GM12872 (cell line): ENCODE results near the gene PRSS53.

Experiments used
- TF ChIP-seq, protein P1 (sequence below): IDR thresholded peaks from 3 replicates; pipeline ENCODE4 v1.5.1; 2011; ENCODE audit warnings: low read depth, mild to moderate bottlenecking, low read length, moderate library complexity; ENCODE audit not compliant: insufficient read depth

The PRSS53 gene

DNA sequence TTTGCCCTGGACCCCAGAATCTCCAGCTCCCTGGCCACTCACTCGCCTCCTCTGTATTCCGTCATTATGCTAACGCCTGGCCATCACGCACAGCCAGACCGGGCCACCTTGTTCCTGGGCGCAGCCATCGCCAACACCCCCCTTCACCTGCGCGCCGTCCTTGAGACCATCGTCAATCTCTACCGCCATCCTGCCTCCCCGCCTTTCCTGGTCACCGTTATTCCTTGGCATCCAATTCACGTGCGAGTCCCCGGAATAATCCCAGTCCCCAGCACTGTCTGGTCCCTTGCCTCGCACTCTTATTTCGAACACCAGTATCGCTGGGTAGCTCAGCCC is 5.3 kb upstream of the PRSS53 start:
- TF ChIP-seq, protein P1, sequence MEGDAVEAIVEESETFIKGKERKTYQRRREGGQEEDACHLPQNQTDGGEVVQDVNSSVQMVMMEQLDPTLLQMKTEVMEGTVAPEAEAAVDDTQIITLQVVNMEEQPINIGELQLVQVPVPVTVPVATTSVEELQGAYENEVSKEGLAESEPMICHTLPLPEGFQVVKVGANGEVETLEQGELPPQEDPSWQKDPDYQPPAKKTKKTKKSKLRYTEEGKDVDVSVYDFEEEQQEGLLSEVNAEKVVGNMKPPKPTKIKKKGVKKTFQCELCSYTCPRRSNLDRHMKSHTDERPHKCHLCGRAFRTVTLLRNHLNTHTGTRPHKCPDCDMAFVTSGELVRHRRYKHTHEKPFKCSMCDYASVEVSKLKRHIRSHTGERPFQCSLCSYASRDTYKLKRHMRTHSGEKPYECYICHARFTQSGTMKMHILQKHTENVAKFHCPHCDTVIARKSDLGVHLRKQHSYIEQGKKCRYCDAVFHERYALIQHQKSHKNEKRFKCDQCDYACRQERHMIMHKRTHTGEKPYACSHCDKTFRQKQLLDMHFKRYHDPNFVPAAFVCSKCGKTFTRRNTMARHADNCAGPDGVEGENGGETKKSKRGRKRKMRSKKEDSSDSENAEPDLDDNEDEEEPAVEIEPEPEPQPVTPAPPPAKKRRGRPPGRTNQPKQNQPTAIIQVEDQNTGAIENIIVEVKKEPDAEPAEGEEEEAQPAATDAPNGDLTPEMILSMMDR = no peak

DNA sequence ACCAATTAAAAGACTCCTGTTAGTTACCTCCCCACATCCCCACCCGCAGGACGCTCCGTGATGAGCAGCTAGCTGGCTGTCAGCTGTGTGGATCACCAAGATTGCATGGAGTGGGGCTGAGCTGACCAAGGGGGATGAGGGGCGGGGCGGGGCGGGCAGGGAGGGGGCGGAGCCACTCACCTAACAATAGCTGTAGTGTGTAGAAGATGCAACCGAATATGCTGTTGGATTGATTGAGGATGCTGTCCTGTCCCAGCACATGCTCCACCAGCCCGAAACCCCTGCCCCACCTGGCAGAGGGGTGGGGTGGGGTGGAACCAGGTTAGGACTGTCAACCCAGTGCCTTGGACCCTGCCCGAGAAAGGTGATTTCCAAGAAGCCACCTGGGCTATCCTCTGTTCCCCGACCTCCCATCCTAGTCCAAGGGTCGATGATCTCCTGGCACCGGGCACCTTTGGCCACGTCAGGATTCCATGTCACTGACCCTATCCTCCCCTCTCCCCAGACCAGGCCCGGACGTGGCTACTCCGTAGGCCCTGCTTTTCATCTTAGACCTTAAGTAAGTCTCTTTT is 4.5 kb upstream of the PRSS53 start:
- TF ChIP-seq, protein P1 = no peak

GRCh38 chr16:31092330-31092729 is 3.6 kb upstream of the PRSS53 start:
- TF ChIP-seq, protein P1 = no peak

DNA sequence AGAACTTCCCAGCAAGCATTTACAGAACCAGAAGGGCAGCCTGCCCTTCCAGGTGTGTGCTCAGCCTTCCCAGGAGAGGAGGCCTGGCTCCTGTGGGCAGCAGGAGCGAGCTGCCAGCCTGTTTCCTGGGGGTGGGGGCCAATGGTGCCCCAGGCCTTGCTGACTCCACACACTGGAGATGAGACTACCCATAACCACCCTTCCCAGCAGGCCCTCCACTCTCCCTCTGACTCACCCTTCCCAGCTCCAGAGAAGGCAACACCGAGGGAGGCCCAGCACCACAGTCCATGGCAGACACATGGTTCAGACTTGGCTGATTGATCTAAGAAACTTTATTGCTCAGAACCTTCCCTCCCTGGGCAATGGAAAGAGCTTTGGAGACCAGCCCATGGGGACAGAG is 1.8 kb upstream of the PRSS53 start:
- TF ChIP-seq, protein P1 = no peak

DNA sequence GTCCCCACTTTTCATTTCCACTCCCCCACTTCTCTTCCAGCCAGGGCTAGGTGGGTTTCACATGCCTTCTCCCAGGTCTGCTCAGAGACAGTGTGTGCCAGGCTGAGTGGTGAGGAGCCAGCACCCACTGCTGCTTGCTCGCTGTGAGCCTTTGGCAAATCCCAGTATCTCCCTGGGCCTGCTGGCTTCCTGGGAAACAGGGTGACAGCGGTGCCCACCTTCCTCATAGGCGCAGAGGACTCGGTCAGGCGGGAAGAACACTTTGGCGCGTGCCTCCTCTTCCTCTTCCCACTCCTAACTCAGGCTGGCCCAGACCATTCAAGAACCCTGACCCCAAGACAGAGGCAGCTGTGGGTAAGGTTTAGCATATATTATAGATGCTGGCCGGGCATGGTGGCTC is 456 bp upstream of the PRSS53 start:
- TF ChIP-seq, protein P1 = no peak

GRCh38 chr16:31087971-31088370 is 772 bp downstream of the PRSS53 start:
- TF ChIP-seq, protein P1 = no peak

- TF ChIP-seq, protein P1 = no peak
Measured at GRCh38 chr16:31087481-31087880, 1.3 kb downstream of the PRSS53 start.

GRCh38 chr16:31086629-31086906 is 2.2 kb downstream of the PRSS53 start:
- TF ChIP-seq, protein P1 = no peak
